Dermis blood vessel endothelial cell (primary cell): ENCODE results near the gene NPB. TPM values are rescaled to one million over a fixed set of nuclear protein-coding genes. Genes with fewer than 3 reads are reported as not detected.

ENCODE experiments used
- DNase-seq: peaks from one replicate; pipeline ENCODE4 v3.0.0; 2010
- total RNA-seq: library from RNA; depleted of rRNA; stranded (reverse); fragments of >200 nt; gene quantifications from 2 replicates; pipeline ENCODE4 v1.2.3, GENCODE V29; 2014

Gene NPB
- total RNA-seq, 1 donor from 2014 or later: not detected

DNA sequence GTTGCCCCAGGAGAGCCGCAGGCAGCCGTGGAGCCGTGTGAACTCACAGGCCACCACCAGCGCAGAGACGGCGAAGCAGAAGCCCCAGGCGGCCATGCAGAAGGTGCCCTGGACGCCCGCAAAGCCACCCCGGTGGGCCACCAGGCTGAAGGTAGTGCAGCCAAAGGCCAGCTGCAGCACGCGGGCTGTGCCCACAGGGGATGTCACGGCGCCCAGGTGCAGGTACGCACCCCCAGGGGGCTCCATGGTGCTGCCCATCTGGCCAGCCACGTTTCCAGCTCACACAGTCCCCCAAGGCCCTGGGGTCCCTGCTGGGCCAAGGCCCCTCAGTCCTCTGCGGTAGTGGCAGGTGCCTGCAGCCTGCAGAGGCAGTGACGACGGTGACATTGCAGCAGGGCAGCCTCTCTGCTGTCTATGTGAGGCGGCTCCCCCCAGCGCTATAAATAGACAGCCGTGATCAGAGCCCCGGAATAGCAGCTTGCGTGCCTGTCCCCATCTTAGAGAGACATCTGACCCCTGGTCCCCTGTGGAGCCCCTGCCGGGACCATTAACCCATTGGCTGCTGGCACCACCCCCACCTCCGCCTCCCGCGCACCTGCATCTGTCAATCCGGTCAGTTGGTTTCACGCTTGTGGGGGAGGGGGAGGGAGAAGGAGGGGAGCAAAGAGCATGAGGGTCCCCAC is 39.6 kb downstream of the NPB start:
- no peak for DNase-seq

DNA sequence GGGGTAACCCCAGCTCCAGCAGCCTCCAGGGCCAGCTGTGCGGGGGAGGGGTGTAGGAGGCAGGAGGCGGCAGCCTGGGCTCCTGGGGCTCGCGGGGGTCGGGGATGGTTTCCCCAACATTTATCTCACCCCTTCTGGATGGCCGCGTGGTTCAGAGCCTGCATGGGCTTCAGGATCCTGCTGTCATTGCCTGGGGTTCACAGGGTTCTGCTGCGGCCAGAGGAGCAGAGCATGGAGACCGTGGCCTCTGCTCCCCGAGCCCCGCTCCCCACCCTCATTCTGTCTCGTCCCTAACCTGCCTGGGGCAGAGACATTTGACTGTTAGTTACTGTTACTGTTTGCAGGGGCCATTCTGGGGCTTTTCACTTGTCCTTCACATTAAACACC is 40.1 kb downstream of the NPB start:
- DNase-seq: no peak

DNA sequence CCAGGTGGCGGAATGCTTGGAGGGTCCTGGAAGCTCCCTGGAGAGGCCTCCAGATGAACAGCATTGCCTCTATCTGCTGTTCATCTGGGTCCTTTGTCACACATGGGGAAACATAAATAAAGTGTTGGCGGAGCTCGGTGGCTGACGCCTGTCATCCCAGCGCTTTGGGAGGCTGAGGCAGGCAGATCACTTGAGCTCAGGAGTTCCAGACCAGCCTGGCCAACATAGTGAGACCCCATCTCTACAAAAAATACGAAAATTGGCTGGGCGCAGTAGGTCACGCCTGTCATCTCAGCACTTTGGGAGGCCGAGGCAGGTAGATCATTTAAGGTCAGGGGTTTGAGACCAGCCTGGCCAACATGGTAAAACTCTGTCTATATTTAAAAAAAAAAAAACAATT is 42.8 kb downstream of the NPB start:
- DNase-seq: no peak

DNA sequence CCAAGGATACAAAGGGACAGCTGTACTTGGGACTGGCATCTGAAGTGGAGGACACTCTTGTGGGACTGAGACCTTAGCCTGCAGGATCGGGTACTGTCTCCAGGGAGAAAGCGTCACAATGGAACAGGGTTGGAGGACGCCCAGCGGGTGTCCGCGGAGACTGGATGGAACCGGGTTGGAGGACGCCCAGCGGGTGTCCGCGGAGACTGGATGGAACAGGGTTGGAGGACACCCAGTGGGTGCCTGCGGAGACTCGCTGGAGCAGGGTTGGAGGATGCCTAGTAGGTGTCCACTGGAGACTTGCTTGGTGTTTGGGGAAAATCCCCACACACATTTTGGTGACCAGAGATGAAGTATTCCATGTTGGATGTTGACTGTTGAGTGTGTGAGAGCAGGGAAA is 45.2 kb downstream of the NPB start, which contains the start of gene MYADML2:
Gene MYADML2, minus strand, starts transcription at position 45 of the 400 bp plus-strand sequence. CDS start 5,492 bp downstream, outside the sequence.
- no peak for DNase-seq

DNA sequence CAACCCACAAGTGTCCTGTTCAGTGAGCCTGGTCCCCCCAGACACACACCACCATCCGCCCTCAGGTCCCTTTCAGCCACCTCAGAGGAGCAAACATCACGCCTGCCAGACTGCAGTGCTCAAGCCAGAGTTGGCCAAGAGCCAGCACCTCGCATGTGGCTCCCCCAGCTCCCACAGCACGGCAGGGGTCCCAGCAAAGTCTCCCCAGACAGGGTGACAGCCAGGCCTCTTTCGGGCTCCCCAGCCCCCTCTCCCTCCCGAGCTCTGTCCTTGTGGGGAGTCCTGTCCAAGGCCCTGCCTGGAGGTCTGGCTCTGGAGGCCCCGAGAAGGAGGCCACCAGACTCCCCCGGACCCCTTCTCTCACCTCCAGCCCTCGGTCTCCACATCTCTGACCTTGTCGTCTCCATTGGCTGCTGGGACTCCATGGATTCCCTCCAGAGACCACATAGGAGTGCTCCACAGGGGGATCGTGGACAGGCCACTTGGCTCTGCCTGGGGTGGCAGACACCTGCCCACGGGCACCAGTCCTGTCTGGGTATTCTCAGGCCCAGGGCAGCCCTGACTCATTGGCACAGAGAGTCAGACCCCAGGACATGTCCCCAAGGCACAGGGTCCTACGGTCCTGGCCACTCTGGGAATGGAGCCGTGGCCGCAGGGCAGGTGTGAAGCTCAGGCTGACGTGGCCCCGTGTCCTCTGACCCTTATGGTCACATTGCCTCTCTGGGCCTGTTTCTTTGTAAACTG is 46.8 kb downstream of the NPB start:
- DNase-seq: no peak

DNA sequence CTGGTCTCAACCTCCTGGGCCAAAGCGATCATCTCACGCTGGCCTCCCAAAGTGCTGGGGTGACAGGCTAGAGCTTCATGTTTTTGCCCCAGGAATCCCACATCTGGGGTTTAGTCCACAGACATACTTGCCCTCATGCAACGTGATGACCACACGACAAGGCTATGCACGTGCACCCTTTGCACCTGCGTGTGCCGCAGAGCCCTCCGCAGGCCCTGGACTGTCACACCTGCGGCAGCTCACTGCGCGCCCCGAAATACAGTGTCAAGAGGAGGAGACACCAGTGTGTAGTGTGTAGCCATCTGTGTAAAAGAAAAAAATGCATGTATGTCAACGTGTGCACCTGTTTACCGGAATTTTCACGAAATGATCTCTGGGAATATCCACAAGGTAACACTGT is 48.5 kb downstream of the NPB start:
- DNase-seq: no peak

DNA sequence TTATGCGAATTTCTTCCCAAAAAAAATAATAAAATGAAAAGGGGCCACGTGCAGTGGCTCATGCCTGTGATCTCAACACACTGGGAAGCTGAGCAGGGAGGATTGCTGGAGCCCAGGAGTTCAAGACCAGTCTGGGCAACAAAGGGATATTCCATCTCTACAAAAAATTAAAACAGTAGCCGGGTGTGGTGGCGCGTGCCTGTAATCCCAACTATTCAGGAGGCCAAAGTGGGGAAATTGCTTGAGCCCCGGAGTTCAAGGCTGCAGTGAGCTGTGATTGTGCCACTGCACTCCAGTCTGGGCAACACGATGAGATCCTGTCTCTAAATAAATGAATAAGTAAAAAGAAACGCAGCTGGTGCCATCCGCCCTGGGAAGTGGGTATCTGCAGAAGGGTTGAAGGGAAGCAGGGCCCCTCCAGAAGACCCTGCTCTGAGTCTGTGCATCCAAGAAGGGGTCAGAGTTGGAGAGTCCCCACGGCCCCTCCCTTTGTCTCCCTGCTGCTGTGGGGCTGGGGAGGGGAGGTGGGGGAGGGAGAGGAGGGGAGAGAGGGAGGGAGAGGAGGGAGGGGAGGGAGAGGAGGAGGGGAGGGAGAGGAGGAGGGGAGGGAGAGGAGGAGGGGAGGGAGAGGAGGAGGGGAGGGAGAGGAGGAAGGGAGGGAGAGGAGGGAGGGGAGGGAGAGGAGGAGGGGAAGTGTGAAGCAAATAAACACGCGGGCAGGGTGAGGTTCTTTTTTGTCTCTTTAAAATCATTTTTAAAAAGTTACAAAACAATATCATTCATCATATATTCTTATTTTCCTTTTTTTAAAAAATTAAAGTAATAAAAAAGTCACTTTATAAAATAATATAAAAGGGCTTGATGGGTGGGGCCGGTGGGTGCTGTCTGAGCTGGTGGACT is 50.0 kb downstream of the NPB start:
- no peak for DNase-seq

Other genes starting within 250 kb of the NPB start
- gene PDE6G, start 245.7 kb upstream of the NPB start, total RNA-seq: 3.4 and 4.1 TPM in 2 replicates
- gene OXLD1, start 235.6 kb upstream of the NPB start, total RNA-seq: 25.2 and 45.1 TPM in 2 replicates
- 11.1 and 14.1 TPM in 2 replicates for gene CCDC137, start 235.5 kb upstream of the NPB start, total RNA-seq
- gene ARL16, start 218.4 kb upstream of the NPB start, total RNA-seq: 21.0 and 25.2 TPM in 2 replicates
- 59.7 and 98.5 TPM in 2 replicates for gene HGS, start 218.2 kb upstream of the NPB start, total RNA-seq
- gene MRPL12, start 198.9 kb upstream of the NPB start, total RNA-seq: 8.2 and 10.9 TPM in 2 replicates
- 11.4 and 28.4 TPM in 2 replicates for gene SLC25A10, start 190.0 kb upstream of the NPB start, total RNA-seq
- gene GCGR, start 98.1 kb upstream of the NPB start, total RNA-seq: 0.17 TPM in 1 of 2 replicates, not detected in the other
- 79.9 and 138 TPM in 2 replicates for gene MCRIP1, start 68.9 kb upstream of the NPB start, total RNA-seq
- gene PPP1R27, start 67.2 kb upstream of the NPB start, total RNA-seq: not detected in 2 replicates
- gene P4HB, start 41.7 kb upstream of the NPB start, total RNA-seq: 1,052 and 1,490 TPM in 2 replicates
- 195 and 495 TPM in 2 replicates for gene ARHGDIA, start 30.9 kb upstream of the NPB start, total RNA-seq
- 172 and 224 TPM in 2 replicates for gene ALYREF, start 10.7 kb upstream of the NPB start, total RNA-seq
- gene ANAPC11, start 10.5 kb upstream of the NPB start, total RNA-seq: 79.9 and 128 TPM in 2 replicates
- gene PCYT2, start 9.2 kb downstream of the NPB start, total RNA-seq: 41.0 and 80.1 TPM in 2 replicates
- 17.3 and 21.1 TPM in 2 replicates for gene SIRT7, start 15.9 kb downstream of the NPB start, total RNA-seq
- gene MAFG, start 25.5 kb downstream of the NPB start, total RNA-seq: 19.7 and 22.4 TPM in 2 replicates
- gene PYCR1, start 35.1 kb downstream of the NPB start, total RNA-seq: 59.4 and 97.8 TPM in 2 replicates
- not detected in 2 replicates for gene MYADML2, start 45.0 kb downstream of the NPB start, total RNA-seq
- gene NOTUM, start 58.9 kb downstream of the NPB start, total RNA-seq: 0.09 TPM in 1 of 2 replicates, not detected in the other
- 18.3 and 20.1 TPM in 2 replicates for gene ASPSCR1, start 75.4 kb downstream of the NPB start, total RNA-seq
- gene CENPX, start 120.6 kb downstream of the NPB start, total RNA-seq: 27.0 and 33.0 TPM in 2 replicates
- 15.1 and 23.3 TPM in 2 replicates for gene LRRC45, start 121.1 kb downstream of the NPB start, total RNA-seq
- 9.0 and 14.0 TPM in 2 replicates for gene RAC3, start 129.4 kb downstream of the NPB start, total RNA-seq
- gene DCXR, start 135.5 kb downstream of the NPB start, total RNA-seq: 56.8 and 63.8 TPM in 2 replicates
- gene RFNG, start 149.6 kb downstream of the NPB start, total RNA-seq: 22.6 and 34.9 TPM in 2 replicates
- 84.2 and 112 TPM in 2 replicates for gene GPS1, start 149.7 kb downstream of the NPB start, total RNA-seq
- 72.5 and 72.7 TPM in 2 replicates for gene DUS1L, start 163.6 kb downstream of the NPB start, total RNA-seq
- gene FASN, start 196.0 kb downstream of the NPB start, total RNA-seq: 51.1 and 216 TPM in 2 replicates